Measurements from ENCODE around the gene INSL3.

Gene INSL3

DNA sequence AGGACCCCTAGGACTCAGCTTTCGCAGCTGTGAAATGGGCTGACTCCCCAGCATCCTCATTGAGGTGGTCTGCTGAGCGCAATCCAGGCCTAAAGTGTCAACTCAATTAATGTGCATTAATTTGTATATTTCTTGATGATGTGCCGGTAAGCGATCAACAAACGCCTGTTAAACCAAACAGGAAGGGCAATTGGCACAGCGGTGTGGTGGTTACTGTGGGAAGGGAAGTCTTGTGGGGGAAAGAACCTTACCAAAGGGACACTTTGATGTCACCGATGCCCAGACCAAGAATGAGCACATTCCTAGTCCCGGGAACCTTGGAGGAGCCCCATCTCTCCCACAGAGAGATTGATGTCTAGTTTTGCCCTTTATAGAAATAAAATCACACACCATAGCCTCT is 24.8 kb upstream of the INSL3 start:
- no peak for DNase-seq (ENCODE audit: low read depth)

DNA sequence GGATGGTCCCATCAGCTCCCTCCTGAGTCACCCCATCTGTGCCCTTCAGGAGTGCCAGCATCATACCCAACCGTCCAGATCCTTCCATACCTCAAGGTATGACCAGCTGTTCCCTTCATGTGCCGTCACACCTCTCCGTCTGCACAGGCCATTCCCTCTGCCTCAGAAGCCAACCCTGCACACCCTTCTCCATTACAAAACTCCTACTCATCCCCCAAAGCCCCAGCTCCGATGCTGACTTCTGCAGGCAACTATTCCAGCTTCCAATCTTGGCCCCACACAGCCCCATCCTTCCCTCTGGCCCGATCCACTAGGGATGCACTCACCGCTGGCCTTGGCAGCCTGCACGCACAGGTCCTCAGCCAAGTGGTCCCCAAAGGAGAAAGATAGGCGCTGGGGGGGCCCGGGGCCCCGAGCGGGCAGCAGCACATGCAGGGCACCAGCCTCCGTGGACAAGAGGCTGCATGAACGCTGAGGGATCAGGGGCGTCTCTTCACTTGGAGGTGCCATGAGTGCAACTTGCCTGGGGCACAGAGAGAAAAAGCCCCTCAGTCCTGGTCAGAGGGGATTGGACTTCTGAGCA is 22.7 kb upstream of the INSL3 start:
- DNase-seq (ENCODE audit: low read depth) = no peak

DNA sequence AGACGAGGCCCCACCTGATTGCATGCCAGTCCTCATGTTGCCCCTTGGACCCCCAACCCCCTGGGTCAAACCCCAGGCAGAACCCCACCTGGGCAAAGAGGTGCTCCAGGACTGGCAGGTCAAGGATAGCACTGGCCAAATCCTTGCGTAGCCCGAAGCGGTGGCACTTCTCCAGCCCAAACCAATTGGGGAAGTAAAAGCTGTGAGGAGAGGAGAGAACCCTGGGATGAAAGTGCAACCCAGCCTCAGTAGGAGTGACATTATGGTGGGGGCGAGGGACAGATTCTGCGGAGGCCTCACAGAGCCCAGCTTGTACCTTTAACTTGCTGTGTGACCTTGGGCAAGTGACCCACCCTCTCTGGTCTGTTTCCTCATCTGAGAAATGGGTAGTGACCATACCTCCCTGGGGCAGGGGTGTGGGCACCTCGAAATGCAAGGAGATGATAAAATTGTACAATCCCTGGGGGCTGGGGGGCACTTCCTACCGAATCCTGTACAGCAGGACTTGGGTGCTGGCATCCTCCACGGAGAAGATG is 22.0 kb upstream of the INSL3 start:
- DNase-seq (ENCODE audit: low read depth) = no peak

DNA sequence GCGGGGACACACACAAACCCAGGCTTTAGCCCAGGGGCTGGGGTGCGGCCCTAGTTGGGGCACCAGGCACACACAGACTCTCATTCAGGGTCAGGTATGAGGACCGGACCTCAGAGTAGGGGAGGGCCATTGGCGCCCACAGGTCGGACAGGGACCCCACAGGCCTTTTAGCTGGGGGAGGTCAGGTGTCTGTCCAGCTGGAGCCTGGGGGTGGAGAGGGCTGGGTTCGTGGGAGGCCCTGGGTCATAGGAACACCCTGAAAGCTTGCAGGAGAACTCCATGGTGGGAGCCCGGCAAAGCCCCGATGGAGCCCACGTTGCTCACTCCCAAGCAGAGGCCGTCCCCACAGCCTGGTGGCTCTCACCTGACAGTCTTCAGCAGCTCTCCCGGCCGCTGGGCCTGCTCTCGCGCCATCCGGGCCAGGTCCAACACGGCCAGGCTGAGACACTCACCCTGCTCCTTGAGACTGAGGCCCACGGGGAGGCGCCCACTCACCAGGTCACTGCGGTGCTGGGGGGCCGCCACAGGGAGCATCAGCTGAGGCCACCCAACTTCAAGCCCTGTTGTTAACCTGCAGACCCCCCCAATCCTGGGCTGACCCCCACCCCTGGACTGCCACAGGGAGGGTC is 21.5 kb upstream of the INSL3 start:
- DNase-seq (ENCODE audit: low read depth) = no peak

DNA sequence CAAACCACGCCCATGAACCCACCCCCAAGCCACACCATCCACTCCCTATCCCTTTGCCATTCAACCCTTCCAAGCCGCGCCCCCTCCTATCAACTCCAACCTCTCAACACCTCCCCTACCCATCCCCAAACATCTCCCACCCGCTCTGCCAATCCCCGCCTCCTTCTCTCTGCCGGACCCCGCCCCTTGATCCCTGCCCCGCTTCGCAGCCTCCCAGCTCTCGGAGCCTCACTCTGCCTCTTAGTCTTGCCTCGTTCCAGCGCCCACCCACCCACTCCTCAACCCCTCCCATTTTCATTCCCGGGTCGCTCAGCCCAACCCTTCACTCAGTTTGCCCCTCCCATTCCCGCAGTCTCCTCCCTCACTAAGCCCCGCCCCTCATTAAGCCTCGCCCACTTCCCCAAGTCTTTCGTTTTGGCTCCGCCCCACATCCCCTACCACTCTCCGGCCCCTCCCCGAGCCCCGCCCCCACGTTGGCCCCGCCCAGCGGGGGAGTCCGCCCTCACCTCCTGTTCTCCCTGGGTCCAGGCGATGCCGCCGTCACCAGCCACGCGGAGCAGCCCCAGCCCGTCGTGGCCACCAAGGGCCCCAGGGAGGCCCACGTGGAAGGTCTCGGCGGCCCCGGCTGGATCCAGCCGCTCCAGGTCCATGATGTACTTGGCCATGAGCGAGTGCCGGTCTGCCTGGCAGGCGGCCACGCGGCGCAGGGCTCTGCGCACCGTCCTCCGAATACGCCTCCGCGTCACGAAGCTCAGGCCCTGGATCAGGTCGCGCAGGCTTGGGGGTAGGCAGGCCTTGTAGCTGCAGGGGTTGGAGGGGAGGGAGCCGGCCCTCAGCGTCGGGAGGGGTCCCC is 20.7 kb upstream of the INSL3 start:
- peak; percentile 62 for DNase-seq (ENCODE audit: low read depth)

DNA sequence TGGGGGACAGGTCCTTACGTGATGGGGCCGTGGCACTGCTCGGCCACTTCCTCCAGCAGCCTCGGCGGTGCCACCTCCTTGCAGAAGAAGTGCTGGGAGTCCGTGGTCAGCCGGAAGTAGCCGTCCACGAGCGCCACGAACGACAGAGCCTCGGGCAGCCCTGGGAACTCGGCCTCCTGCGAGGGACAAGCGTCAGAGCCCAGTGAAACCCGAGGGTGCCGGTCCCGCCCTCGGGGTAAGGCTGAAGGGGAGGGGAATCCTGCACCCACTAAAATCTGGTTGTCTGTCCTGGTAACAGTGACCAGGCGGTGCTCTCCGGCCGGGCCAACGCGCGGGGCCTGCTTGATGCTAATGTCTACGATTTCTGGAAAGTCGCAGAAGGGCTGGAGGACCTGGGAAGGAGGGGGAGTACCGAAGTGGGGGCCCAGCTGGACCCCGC is 20.1 kb upstream of the INSL3 start:
- DNase-seq (ENCODE audit: low read depth) = no peak

DNA sequence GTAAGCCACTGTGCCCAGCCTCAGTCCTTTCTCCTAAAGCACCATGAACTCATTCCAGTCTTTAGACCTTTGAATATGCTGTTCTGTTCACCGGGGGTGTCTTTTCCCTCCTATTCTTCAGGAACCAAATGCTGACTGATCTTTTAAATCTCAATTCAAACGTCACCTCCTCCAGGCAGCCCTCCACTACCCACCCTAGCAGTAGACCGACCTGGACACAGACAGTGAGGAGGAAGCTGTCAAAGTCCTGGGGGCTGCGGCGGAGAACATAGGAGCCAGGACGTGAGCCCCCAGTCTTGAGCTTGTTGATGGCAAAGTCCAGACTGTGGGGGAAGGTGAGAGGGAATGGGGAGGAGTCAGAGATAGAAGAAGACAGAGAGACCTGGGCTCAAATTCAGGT is 18.7 kb upstream of the INSL3 start:
- DNase-seq (ENCODE audit: low read depth) = no peak

DNA sequence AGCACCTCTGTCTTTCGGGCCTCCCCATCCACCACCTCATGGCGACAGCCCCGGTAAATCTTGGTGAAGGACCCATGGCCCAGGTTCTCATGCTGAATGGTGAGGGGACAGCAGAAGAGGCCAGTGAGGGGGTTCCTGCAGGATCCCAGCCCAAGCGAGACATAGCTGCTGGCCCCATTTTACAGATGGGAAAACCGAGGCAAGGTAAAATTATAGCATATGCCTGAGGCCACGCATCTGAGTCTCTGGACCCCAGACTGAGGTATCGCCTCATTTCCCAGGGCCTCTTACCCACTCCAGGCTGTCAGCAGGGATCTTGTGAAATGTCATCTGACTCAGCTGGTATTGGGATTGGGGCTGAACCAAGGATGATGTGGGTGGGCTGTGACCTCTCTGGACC is 16.7 kb upstream of the INSL3 start:
- DNase-seq (ENCODE audit: low read depth) = no peak

DNA sequence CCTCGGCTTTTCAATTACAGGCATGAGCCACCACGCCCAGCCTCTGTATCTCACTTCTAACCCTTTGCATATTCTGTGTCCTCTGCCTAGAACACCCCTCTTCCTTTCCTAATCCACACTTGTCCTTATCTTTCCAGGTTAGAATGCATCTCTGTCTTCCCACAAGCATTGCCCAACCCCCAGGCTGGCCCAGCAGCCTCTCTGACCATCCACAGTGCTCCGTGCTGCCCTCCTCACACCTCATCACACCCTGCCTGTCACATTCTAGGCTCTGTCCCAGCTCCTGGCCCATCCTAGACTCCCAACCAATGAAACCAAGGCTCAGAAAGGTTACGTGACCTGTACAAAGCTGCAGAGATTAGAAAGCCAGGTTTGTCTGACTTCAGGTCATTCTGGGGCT is 15.2 kb upstream of the INSL3 start:
- DNase-seq (ENCODE audit: low read depth) = no peak

DNA sequence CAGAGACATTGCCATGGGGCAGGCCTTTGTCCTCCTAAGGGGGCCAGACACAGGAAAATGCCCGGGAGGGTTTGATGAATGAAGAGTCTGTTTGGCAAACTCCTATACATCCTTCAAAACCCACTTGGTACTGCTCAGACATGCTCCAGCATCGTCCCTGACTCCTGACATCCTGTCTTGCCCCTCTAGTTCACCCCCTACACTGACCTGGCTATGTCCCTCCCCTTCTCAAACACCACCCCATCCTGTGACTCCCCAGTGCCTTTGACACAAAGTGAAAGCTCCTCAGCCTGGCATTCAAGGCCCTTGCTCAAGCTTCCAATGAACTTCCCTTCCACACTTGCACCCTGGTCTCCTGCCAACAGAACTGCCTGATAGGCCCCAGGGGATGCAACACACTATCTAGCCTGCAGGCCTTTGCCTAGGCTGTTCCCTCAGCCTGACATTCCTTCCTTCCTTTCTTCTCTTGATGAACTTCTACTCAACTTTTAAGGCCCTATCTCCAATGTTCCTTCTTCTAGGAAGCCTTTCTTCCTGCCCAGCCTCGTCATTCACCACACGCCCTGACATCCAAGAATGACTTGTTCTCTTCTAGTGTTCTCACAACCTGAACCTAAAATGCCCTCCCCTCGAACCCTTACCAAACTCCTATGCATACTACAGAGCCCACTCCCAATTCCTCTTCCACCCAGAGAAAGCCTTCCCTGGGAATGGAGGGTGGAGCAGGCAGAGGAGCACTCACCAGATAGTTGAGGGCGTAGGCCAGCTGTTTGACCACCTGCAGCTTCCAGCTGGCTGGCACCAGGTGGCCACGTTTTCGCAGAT is 14.1 kb upstream of the INSL3 start:
- DNase-seq (ENCODE audit: low read depth) = no peak

DNA sequence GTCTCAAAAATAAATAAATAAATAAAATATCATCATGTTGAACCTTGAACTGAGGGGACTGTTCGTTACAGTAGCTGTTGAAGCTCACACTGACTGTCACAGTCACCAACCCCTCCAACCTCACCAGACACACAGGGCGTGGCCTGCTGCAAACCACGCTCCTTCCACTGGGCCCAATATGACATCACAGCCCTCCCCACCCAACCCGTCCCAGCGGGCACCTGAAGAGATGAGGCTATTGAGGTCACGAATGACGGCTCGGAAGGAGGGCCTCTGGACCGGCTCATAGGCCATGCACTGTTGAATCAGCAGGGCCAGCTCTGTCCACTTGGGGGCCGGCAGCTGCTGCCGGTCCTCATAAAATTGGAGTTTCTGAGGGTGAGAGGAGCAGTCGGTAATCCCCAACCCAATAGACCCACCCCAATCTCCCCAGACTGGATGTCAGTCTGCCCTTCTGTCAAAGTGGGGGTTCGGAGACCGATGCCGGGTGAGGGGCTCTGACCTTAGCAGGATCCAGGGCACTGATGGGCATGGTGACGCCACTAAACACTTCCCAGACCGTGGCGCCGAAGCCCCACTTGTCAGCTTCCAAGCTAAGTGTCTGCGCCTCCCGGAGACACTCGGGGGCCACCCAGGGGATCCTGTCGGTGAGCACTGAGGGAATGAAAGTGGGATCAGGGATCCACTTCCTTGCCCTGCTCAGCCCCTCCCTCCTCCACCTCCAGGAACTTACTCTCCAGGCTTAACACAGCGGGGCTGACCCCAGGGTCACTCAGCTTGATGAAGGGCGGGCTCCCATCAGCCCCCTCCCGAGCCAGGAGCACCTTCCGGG is 13.2 kb upstream of the INSL3 start:
- DNase-seq (ENCODE audit: low read depth) = no peak

DNA sequence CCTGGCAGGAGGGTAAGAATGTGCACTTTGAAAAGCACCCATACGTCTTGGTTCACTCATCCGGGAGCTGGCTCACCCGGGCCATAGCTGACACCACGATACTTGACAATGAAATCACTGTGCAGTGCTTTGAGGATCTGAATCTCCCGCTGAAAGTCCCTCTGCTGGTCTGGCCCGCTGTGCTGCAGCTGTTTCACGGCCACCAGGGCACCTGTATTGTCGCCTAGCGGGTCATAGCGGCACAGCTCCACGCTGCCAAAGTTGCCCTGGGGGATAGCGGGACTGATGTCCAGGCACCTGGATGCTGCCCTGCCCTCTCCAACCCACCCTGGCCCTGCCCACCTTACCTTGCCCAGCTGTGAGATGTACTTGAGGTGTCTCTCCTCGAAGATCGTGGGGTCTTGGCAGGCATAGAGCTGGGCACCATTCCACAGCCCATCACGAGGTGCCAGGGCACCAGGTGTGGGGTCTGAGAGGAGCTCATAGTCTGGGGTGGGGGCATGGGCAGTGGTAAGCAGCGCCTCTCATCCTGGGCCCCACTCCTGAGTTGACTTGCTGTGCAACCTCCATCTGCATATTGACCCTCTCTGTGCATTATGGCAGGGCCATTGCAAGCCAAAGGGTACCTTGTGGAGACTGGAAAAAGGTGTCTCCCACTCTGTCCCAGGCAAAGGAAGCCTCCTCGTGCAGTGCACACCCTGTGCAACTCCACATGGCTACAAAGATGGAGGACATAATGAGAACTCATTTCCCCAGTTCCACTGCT is 11.3 kb upstream of the INSL3 start:
- DNase-seq (ENCODE audit: low read depth) = no peak

DNA sequence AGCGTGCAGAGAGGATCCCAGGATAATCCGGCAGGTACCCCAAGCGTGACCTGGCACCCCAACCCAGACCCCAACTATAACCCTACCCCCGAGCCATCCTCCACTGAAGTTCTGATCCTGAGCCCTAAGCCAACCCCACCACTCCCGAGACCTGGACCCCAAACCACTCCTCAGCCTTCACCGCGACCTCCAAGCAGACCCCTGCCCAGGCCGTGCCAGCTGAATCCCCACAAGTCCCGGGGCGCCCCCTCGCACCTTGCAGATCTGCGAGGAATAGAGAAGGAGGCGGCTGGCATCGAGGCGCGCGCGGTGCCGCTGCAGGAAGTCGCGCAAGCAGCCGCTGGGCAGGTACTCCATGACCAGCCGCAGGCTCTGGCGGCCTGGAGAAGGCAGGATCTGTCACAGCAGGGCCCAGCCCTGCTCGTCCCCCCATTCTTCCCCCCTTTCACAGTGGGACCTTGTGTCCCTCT is 10.1 kb upstream of the INSL3 start:
- DNase-seq (ENCODE audit: low read depth) = no peak

DNA sequence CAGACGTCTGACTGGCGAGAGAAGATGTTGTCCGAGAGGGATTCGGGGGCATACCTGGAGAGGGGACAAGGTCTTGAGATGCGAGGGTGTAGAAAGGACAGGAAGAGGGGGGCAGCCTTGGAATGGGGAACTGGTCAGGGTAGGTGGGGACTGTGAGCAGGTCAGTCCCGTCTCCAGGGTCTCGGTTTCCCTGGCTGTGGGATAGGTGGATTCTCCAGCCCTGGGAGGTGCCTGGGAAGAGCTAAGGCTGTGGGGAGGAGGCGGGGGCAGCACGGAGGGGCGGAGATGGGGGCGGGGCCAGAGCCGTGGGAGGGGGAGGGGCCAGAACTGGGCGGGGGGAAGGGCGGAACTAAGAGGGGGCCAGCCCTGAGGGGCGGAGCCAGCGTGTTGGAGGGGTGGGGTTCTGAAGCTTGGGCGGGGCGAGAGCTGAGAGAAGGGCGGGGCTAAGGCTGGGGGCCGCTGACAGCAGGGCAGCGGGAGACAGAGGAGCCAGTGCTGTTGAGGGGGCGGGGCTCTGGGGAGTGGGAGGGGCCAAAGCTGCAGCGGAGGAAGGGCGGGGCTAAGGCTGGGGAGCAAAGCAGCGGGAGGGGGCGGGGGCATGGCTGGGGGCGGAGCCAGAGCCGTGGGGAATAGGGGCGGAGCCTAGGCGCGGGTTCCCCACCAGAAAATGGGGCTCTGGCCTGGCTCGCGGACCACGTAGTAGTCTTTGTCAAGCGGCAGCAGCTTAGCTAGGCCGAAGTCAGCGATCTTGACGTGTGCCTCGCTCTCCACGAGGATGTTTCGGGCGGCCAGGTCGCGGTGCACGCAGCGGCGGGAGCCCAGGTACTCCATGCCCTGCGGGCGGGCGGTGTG is 9.5 kb upstream of the INSL3 start:
- DNase-seq (ENCODE audit: low read depth) = no peak

DNA sequence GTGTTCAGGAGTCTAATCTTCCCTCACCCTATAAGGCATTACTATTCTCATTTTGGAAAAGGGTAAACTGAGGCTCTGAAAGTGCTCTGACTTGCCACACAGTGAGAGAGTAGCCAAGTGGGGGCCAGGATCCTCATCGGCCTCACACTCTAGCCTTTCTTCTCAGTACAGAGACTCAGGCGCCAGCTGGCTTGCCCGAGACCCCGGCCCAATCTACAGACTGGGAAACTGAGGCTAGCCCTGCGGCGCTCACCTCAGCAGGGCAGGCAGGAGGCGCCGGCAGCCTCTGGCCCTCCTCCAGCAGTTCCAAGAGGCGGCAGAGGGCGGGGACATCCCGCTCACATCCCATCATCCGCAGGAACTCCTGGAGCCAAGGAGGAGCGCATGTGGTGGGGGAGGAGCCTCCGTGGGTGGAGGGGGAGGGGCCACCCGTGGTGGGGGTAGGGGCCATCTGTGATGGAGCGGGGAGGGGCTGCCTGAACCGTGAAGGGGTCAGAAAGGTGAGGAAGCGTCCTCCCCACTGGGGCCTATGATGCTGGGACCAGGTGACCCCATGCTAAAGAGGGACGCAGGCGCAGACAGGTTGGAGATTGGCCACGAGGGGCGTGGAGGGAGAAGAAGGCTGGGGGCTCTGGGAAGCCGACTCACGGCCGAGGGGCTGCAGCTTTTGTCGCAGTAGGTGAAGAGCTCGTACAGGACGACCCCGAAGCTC is 8.7 kb upstream of the INSL3 start:
- DNase-seq (ENCODE audit: low read depth) = no peak

DNA sequence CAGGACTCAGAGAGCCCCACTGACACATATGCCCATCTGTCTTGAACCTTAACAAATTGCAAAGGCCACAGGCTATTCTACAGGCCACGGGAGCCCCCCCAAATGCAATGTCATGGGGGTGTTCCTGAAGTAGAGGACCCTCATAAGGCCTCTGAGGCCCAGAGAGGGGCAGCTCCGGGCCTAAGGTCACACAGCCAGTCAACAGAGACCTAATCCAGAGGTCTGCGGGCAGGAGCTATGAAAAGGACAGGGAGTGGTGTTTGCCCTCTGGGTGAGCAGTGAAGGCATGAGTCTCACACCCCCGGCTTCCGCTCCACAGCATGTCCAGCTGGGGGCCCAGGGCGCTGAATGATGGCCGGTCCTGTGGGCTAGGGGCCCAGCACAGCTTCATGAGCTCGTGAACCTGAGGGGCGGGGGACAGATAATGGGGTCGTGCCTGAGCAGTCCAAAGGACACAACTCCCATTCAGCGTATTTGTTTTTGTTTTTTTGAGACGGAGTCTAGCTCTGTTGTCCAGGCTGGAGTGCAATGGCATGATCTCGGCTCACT is 5.3 kb upstream of the INSL3 start:
- no peak for DNase-seq (ENCODE audit: low read depth)

DNA sequence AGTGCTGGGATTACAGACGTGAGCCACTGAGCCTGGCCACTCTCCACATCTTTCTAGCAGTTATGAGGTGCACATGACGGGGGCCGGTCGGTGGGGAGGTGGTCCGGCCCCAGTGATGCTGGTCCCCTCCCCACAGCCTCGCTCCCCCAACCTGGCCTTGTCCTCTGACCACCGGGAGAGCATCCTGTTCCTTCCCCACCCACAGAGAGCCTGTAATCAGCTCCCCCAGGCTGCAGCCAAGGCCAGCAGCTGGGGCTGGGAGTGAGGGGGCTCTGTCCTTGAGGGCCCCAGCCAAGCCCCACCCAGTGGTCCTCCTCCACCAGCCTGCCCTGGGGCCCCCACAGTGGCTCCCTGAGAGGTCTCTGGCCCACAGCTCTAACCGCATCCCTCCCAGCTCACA is 3.0 kb upstream of the INSL3 start:
- DNase-seq (ENCODE audit: low read depth) = no peak

DNA sequence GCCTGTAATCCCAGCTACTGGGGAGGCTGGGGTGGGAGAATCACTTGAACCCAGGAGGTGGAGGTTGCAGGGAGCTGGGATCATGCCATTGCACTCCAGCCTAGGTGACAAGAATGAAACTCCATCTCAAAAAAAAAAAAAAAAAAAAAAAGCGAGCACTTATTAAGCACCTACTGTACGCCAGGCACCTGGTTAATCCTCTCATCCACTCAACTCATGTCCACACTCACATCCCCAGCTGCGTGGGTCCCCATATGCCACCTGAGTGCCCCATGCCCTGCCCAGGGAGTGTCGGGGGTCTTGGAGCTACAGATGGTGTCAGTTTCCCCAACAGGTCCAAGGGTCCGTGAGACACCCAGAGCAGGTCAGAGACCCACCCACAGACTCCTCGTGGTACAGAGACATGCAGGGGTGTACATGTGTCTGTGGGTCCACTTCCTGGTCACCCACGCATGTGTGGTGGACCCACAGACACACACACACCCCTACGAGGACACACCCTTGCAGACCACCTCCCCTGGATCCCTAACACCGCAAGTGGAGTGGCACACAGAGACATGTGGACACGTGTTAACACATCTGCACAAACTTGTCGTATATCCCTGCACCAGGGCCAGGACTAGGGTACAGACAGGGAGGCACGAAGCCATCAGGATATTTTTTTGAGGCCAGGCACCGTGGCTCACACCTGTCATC is 3.5 kb downstream of the INSL3 start:
- no peak for DNase-seq (ENCODE audit: low read depth)
